Peyer's patch (tissue), 4 donors: ENCODE results near the gene SARNP.

ENCODE experiments used
- POLR2A ChIP-seq, 2 donors: fragments of 450-650 bp; IDR thresholded peaks; one replicate each; pipeline ENCODE4 v1.5.1; 2017; ENCODE audit warnings: antibody characterized with exemption in 2 of 2, mild to moderate bottlenecking in 2 of 2, moderate library complexity in 2 of 2
- TF ChIP-seq, protein P1 (sequence below), 6 experiments: fragments of 450-650 bp in 4 of 6; fragments of 200-600 bp in 2 of 6; sonication (generic) in 1 of 6; IDR thresholded peaks; one replicate each; pipeline ENCODE4 v1.5.1; 2017 to 2019; ENCODE audit warnings: antibody characterized with exemption in 6 of 6, mild to moderate bottlenecking in 3 of 6, moderate library complexity in 1 of 6

DNA sequence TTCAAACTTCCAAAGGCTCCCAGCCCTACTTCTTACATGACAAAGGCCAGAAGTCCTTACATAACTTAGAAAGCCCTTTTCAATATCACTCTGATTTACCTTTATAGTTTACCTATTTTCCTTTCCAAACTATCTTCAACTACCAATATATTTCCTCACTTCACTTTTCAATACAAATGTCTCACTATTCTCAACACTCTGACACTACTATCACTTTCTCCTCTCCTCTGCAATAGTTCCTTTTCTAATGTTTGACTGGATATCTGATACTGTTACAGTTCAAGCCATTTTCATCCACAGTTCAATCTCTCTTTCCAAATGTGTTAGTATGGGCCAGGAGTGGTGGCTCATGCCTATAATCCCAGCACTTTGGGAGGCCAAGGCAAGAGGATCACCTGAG lies 3.3 kb downstream of the SARNP start:
- TF ChIP-seq, protein P1, sequence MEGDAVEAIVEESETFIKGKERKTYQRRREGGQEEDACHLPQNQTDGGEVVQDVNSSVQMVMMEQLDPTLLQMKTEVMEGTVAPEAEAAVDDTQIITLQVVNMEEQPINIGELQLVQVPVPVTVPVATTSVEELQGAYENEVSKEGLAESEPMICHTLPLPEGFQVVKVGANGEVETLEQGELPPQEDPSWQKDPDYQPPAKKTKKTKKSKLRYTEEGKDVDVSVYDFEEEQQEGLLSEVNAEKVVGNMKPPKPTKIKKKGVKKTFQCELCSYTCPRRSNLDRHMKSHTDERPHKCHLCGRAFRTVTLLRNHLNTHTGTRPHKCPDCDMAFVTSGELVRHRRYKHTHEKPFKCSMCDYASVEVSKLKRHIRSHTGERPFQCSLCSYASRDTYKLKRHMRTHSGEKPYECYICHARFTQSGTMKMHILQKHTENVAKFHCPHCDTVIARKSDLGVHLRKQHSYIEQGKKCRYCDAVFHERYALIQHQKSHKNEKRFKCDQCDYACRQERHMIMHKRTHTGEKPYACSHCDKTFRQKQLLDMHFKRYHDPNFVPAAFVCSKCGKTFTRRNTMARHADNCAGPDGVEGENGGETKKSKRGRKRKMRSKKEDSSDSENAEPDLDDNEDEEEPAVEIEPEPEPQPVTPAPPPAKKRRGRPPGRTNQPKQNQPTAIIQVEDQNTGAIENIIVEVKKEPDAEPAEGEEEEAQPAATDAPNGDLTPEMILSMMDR (IDR thresholded peaks at IDR 0.05), result no peak
- no peak for TF ChIP-seq POLR2A (IDR thresholded peaks at IDR 0.05)
